Measurements from ENCODE around the gene PRMT1.

The PRMT1 gene

DNA sequence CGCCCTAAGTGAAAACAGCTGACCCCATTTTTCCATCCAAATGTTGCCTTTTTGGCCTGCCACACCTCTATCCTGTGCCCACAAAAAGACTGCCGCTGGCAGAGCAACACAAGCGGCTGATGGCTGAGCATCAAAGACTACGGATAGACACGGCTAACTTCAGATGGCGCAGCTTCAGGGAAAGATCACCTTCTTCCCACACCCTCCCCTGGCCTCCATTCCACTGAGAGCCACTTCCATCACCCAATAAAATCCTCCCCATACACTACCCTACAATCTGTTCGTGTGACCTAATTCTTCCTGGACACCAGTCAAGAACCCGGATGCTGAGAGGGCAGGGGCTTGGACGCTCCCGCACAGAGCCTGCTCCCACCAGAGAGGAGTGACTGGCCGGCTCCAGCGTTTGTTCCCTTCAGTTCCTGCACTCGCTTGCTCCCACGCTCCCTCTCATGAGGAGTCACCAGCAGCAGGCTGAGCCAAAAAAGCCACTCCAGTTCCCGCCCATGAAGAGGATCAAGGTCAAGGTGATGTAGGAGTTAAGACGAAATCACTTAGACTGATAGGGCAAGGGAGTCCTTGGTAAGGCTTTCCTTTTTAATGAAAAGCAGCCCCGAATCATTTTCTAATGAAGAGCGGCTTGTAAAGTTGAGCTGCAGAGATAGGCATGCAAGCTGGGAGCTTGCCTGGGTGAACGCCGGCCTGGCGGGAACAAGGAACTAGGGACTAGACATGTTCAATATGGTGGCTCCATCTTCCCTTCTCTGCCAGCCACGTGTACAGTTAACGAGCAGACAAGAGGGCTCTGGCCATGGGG lies 50.4 kb downstream of the PRMT1 start:
- DNase-seq (ENCODE audit: low read depth): no peak

DNA sequence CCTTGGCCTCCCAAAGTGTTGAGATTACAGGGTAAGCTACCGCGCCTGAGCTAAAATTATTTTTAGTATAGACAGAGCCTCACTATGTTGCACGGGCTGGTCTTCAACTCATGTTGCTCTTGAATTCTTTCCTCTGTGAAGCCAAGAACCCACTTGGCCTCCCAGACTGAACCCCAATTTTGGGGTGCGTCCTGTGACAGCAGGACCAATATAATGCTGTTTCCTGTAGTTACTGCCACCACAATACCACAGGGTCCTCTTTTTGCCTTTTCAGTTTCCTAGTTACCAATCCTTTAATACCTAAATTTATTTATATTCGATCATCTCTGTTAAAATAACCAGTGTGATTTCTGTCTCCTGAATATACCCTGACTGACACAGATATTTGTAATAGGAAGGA lies 53.1 kb downstream of the PRMT1 start:
- no peak for DNase-seq (ENCODE audit: low read depth)
